ENCODE results near the gene SLC41A3.
A peak's percentile ranks its signal among the peaks of the same experiment; 100 is the strongest.

DNA sequence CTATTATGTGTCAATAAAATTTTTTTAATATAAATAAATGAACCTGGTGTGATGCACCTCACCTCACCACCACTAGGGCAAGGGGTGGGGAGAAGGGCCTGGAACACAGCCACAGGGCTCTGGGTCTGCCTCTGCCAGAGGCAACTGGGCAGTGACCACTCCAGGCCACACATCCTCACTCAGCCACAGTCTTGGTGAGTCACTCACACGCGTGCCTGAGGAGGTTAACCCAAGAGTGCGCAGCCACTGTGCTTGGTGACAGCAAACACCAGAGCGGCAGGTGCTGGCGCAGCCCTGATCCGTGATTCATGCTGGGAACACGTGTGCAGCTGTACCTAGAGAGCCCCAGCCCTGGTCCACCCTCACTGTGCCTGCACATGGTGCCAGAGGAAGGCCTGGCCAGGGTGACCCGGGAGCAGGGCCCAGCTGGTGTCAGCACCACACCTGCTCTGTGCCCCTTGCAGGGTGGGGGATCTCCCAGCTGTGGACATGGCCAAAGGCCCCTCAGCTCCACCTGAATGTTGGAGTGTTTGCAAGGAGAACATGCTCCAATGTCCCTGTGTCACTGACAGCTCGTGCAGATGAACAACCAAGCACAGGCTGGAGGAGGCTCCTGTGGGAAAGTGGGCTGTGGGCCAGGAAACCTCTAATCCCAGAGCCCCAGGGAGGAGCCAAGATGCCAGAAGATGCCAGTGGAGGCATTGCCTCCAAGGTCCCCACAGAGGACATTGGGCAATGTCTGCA is 2.1 kb downstream of the SLC41A3 start:
- TF ChIP-seq, protein P1, sequence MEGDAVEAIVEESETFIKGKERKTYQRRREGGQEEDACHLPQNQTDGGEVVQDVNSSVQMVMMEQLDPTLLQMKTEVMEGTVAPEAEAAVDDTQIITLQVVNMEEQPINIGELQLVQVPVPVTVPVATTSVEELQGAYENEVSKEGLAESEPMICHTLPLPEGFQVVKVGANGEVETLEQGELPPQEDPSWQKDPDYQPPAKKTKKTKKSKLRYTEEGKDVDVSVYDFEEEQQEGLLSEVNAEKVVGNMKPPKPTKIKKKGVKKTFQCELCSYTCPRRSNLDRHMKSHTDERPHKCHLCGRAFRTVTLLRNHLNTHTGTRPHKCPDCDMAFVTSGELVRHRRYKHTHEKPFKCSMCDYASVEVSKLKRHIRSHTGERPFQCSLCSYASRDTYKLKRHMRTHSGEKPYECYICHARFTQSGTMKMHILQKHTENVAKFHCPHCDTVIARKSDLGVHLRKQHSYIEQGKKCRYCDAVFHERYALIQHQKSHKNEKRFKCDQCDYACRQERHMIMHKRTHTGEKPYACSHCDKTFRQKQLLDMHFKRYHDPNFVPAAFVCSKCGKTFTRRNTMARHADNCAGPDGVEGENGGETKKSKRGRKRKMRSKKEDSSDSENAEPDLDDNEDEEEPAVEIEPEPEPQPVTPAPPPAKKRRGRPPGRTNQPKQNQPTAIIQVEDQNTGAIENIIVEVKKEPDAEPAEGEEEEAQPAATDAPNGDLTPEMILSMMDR (IDR thresholded peaks at IDR 0.05 in 2 of 3, conservative IDR thresholded peaks at IDR 0.05 in 1 of 3; ENCODE audit: control insufficient read depth in 2 of 3, extremely low read depth in 1 of 3, insufficient read depth in 1 of 3, low read depth in 3 of 3, low read length in 3 of 3): peak in 2 of 3 experiments; percentile 10 to 19; a peak in 1 of 6 replicates
- TF ChIP-seq, protein P2, sequence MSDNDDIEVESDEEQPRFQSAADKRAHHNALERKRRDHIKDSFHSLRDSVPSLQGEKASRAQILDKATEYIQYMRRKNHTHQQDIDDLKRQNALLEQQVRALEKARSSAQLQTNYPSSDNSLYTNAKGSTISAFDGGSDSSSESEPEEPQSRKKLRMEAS (IDR thresholded peaks at IDR 0.05; ENCODE audit: low read depth, low read length): no peak
- TF ChIP-seq TCF3 (IDR thresholded peaks at IDR 0.05; ENCODE audit: borderline replicate concordance, insufficient read depth, low read depth, low read length) (0 out of 2 replicates have a peak, but pooled peaks have one; percentile 30), POLR2A (IDR thresholded peaks at IDR 0.05; ENCODE audit: low read depth, low read length) (no peak), TAF1 (IDR thresholded peaks at IDR 0.05; ENCODE audit: borderline replicate concordance, low read depth, low read length) (no peak), MXI1 (IDR thresholded peaks at IDR 0.05; ENCODE audit: low read depth, low read length) (no peak), SMARCA5 (IDR thresholded peaks at IDR 0.05) (no peak), YBX1 (IDR thresholded peaks at IDR 0.05) (no peak)
- TF ChIP-seq, protein P3, sequence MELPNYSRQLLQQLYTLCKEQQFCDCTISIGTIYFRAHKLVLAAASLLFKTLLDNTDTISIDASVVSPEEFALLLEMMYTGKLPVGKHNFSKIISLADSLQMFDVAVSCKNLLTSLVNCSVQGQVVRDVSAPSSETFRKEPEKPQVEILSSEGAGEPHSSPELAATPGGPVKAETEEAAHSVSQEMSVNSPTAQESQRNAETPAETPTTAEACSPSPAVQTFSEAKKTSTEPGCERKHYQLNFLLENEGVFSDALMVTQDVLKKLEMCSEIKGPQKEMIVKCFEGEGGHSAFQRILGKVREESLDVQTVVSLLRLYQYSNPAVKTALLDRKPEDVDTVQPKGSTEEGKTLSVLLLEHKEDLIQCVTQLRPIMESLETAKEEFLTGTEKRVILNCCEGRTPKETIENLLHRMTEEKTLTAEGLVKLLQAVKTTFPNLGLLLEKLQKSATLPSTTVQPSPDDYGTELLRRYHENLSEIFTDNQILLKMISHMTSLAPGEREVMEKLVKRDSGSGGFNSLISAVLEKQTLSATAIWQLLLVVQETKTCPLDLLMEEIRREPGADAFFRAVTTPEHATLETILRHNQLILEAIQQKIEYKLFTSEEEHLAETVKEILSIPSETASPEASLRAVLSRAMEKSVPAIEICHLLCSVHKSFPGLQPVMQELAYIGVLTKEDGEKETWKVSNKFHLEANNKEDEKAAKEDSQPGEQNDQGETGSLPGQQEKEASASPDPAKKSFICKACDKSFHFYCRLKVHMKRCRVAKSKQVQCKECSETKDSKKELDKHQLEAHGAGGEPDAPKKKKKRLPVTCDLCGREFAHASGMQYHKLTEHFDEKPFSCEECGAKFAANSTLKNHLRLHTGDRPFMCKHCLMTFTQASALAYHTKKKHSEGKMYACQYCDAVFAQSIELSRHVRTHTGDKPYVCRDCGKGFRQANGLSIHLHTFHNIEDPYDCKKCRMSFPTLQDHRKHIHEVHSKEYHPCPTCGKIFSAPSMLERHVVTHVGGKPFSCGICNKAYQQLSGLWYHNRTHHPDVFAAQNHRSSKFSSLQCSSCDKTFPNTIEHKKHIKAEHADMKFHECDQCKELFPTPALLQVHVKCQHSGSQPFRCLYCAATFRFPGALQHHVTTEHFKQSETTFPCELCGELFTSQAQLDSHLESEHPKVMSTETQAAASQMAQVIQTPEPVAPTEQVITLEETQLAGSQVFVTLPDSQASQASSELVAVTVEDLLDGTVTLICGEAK (IDR thresholded peaks at IDR 0.05; ENCODE audit: borderline replicate concordance): no peak
- TF ChIP-seq, protein P4, sequence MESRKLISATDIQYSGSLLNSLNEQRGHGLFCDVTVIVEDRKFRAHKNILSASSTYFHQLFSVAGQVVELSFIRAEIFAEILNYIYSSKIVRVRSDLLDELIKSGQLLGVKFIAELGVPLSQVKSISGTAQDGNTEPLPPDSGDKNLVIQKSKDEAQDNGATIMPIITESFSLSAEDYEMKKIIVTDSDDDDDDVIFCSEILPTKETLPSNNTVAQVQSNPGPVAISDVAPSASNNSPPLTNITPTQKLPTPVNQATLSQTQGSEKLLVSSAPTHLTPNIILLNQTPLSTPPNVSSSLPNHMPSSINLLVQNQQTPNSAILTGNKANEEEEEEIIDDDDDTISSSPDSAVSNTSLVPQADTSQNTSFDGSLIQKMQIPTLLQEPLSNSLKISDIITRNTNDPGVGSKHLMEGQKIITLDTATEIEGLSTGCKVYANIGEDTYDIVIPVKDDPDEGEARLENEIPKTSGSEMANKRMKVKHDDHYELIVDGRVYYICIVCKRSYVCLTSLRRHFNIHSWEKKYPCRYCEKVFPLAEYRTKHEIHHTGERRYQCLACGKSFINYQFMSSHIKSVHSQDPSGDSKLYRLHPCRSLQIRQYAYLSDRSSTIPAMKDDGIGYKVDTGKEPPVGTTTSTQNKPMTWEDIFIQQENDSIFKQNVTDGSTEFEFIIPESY (IDR thresholded peaks at IDR 0.05): no peak
- TF ChIP-seq, protein P5, sequence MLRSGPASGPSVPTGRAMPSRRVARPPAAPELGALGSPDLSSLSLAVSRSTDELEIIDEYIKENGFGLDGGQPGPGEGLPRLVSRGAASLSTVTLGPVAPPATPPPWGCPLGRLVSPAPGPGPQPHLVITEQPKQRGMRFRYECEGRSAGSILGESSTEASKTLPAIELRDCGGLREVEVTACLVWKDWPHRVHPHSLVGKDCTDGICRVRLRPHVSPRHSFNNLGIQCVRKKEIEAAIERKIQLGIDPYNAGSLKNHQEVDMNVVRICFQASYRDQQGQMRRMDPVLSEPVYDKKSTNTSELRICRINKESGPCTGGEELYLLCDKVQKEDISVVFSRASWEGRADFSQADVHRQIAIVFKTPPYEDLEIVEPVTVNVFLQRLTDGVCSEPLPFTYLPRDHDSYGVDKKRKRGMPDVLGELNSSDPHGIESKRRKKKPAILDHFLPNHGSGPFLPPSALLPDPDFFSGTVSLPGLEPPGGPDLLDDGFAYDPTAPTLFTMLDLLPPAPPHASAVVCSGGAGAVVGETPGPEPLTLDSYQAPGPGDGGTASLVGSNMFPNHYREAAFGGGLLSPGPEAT (IDR thresholded peaks at IDR 0.05; ENCODE audit: low read depth): no peak
